Spleen (tissue), 11 donors: ENCODE measurements around the gene PRPF38A. TPM values are rescaled to one million over a fixed set of nuclear protein-coding genes. Genes with fewer than 3 reads are reported as not detected.

Experiments used
- DNase-seq: peaks from one replicate; pipeline ENCODE4 v3.0.0-alpha.2; 2020
- H3K27ac ChIP-seq, 8 donors: fragments of 200-600 bp; sonication (generic) in 7 of 8; 1 replicate in 4 of 8; 2 replicates in 4 of 8; pipeline versions ENCODE4 v1.5.0 to v1.8.0; 2016 to 2021; ENCODE audit warnings: inconsistent platforms in 4 of 8, mild to moderate bottlenecking in 4 of 8, moderate library complexity in 1 of 8
- H3K27me3 ChIP-seq, 7 donors: fragments of 200-600 bp; sonication (generic) in 6 of 7; replicated peaks in 1 of 7; 1 replicate in 4 of 7; 2 replicates in 3 of 7; pipeline versions ENCODE4 v1.5.0 to v1.8.0; 2016 to 2021; ENCODE audit warnings: inconsistent platforms in 3 of 7, mild to moderate bottlenecking in 1 of 7
- H3K36me3 ChIP-seq, 6 donors: fragments of 200-600 bp; sonication (generic) in 5 of 6; 1 replicate in 4 of 6; 2 replicates in 2 of 6; pipeline versions ENCODE4 v1.5.0 to v1.8.0; 2016 to 2021; ENCODE audit warnings: inconsistent platforms in 2 of 6
- H3K4me1 ChIP-seq, 6 donors: fragments of 200-600 bp; sonication (generic) in 5 of 6; 1 replicate in 3 of 6; 2 replicates in 3 of 6; pipeline versions ENCODE4 v1.5.0 to v1.8.0; 2016 to 2021; ENCODE audit warnings: inconsistent platforms in 3 of 6
- H3K4me3 ChIP-seq, 8 donors: fragments of 200-600 bp; sonication (generic) in 7 of 8; 1 replicate in 4 of 8; 2 replicates in 4 of 8; pipeline versions ENCODE4 v1.5.0 to v1.8.0; 2016 to 2021; ENCODE audit warnings: inconsistent platforms in 4 of 8, mild to moderate bottlenecking in 4 of 8, moderate library complexity in 2 of 8
- H3K9me3 ChIP-seq, 8 donors: fragments of 200-600 bp; sonication (generic) in 7 of 8; 1 replicate in 4 of 8; 2 replicates in 4 of 8; pipeline versions ENCODE4 v1.5.0 to v1.8.0; 2016 to 2021; ENCODE audit warnings: inconsistent platforms in 4 of 8
- POLR2A ChIP-seq, 3 donors: fragments of 450-650 bp; IDR thresholded peaks; one replicate each; pipeline ENCODE4 v1.5.1; 2017; ENCODE audit warnings: antibody characterized with exemption in 3 of 3, mild to moderate bottlenecking in 1 of 3
- POLR2AphosphoS5 ChIP-seq, 3 donors: sonication (generic); formaldehyde crosslinking; IDR thresholded peaks; one replicate each; pipeline ENCODE4 v1.5.1; 2017; ENCODE audit warnings: antibody characterized with exemption in 3 of 3
- WGBS, 5 donors: extraction: QIAGEN DNeasy Blood & Tissue Kit in 3 of 5; methylation state at CpG; one replicate each; pipeline versions ENCODE4 v1.1.5 to v1.1.7; 2013 to 2018; 5-methylcytosine and 5-hydroxymethylcytosine counted together
- intact Hi-C: fragments of 100-400 bp; cut with DNase I; formaldehyde crosslinking; loops from one replicate; pipeline ENCODE4 v1.15.0; 2023; ENCODE audit warnings: low total_unique reads
- polyA plus RNA-seq, 3 donors: library from polyadenylated mRNA; stranded (reverse); fragments of 200-250 nt; gene quantifications; one replicate each; pipeline ENCODE4 v1.2.1, GENCODE V29; 2013
- total RNA-seq, 7 donors: library from RNA; depleted of rRNA in 3 of 7; stranded (reverse); fragments of >200 nt in 3 of 7; fragmentation: NEBNext Ultra II Directional in 4 of 7; extraction: Animal tissue kit (Norgen Biotek cat#: 25700) in 4 of 7; gene quantifications; one replicate each; pipeline versions ENCODE4 v1.1.0 to v1.2.1, GENCODE V29; 2016 to 2021
- TF ChIP-seq, protein P1 (sequence below), 11 experiments: fragments of 200-600 bp in 7 of 11; fragments of 450-650 bp in 4 of 11; sonication (generic) in 4 of 11; IDR thresholded peaks in 8 of 11; conservative IDR thresholded peaks in 3 of 11; 1 replicate in 7 of 11; 2 replicates in 4 of 11; pipeline versions ENCODE4 v1.4.0 to v1.8.0; 2016 to 2021; ENCODE audit warnings: antibody characterized with exemption in 11 of 11, inconsistent platforms in 4 of 11, mild to moderate bottlenecking in 1 of 11
- donor health status: healthy with polysubstance abuse.
- donor health status: DM: no; HTN: no; CAD: no; lungs with moderate emphysema.
- donor health status: DM: no; HTN: no; CAD: no.
- donor health status: Bipolar disorder and iron deficiency.
- donor health status: healthy.
- donor health status: DM: no; HTN: no; CAD: no.
- donor health status: DM: yes; HTN: yes; CAD: no.

Gene PRPF38A
- total and polyA plus RNA-seq, 10 donors, result 13.8 to 50.4 (median 23.6) TPM

DNA sequence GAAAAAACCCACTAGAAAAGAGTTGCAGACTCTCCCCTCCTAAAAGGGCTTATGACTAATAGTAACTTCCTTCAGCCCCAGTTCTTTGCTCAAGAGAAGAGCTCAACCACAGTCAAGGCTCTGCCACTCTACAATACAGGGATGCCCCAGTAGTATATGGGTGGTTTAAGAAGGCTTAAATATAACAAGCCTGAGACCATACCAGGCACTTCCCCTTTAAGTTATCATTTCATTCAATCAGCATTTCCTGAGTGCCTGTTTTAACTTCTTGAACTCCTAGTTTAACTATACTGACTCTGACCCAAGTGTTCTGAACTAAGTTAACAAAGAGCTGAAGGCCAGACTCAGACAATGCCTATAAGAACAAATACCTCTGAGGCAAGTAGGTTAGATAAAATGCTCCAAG lies 19.8 kb downstream of the PRPF38A start:
- Histone ChIP-seq H3K4me1 (peaks cover 6 to 32% (median 19%) of the 10 kb centered on the region in 6 donors), H3K27ac (peak overlapping the region; percentile 0 to 64 (median 45)), H3K36me3 (peaks cover 0 to 86% (median 22%) of the 10 kb centered on the region in 6 donors), H3K27me3 (no peaks in the 10 kb centered on the region), H3K9me3 (no peaks in the 10 kb centered on the region), H3K4me3 (no peak overlapping the region)
- DNase-seq, result no peak
- TF ChIP-seq POLR2AphosphoS5 (IDR thresholded peaks at IDR 0.05) (no peak), POLR2A (IDR thresholded peaks at IDR 0.05) (no peak)
- TF ChIP-seq, protein P1, sequence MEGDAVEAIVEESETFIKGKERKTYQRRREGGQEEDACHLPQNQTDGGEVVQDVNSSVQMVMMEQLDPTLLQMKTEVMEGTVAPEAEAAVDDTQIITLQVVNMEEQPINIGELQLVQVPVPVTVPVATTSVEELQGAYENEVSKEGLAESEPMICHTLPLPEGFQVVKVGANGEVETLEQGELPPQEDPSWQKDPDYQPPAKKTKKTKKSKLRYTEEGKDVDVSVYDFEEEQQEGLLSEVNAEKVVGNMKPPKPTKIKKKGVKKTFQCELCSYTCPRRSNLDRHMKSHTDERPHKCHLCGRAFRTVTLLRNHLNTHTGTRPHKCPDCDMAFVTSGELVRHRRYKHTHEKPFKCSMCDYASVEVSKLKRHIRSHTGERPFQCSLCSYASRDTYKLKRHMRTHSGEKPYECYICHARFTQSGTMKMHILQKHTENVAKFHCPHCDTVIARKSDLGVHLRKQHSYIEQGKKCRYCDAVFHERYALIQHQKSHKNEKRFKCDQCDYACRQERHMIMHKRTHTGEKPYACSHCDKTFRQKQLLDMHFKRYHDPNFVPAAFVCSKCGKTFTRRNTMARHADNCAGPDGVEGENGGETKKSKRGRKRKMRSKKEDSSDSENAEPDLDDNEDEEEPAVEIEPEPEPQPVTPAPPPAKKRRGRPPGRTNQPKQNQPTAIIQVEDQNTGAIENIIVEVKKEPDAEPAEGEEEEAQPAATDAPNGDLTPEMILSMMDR (IDR thresholded peaks at IDR 0.05 in 8 of 11, conservative IDR thresholded peaks at IDR 0.05 in 3 of 11), result no peak
- intact Hi-C loops, result no loop called here

DNA sequence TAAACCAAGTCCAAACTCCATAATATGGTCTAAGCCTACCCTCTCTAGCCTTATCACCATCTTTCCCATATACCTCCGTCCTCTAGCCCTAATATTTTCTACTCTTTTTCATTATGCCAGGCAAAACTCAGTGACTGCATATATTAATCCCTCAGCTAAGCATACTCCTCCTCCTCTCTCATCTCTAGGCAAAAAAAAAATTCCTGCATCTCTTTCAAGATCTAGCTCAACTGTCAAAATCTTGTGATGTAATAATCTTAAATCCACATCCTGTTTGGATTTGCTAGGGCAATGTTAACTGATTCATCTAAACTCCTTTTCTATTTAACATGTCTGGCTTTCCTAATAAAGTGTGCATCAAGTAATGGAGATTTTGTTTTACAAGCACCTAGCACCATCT lies 20.4 kb downstream of the PRPF38A start:
- Histone ChIP-seq H3K36me3 (peaks cover 0 to 86% (median 21%) of the 10 kb centered on the region in 6 donors), H3K9me3 (no peaks in the 10 kb centered on the region), H3K27ac (peak overlapping the region in 6 of 8 donors; percentile 0 to 64 (median 45)), H3K4me3 (no peak overlapping the region), H3K27me3 (no peaks in the 10 kb centered on the region), H3K4me1 (peaks cover 6 to 32% (median 19%) of the 10 kb centered on the region in 6 donors)
- DNase-seq, result no peak
- intact Hi-C loops, result no loop called here
- WGBS, 5 donors, result 85 to 97% (median 92%) methylated on average over 1 of the region's 1 CpG
- TF ChIP-seq POLR2AphosphoS5 (IDR thresholded peaks at IDR 0.05), result no peak
- TF ChIP-seq POLR2A (IDR thresholded peaks at IDR 0.05), result no peak
- TF ChIP-seq, protein P1 (IDR thresholded peaks at IDR 0.05 in 8 of 11, conservative IDR thresholded peaks at IDR 0.05 in 3 of 11), result no peak

DNA sequence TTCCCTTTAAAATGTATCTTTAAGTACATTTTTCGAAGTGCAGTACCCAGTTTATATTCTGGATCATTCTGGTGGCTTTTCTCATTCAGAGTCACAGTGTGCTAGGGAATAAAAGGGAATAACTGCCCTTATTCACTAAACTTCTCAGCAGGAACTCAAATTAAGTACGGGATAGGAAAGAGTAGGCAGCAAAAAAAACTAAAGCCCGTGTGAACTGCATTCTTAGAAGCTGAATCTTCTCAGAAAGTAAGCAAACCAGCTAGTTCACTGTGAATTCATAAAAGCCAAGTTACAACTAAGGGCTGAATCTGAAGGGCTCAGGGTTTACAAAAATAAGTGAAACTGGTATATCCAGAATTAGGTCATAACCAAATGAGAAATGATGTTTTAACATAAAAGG lies 22.0 kb downstream of the PRPF38A start:
- intact Hi-C loops, result no loop called here
- TF ChIP-seq, protein P1 (IDR thresholded peaks at IDR 0.05 in 8 of 11, conservative IDR thresholded peaks at IDR 0.05 in 3 of 11), result no peak
- TF ChIP-seq POLR2AphosphoS5 (IDR thresholded peaks at IDR 0.05) (no peak), POLR2A (IDR thresholded peaks at IDR 0.05) (no peak)
- no peak overlapping the region for H3K27ac ChIP-seq
- H3K4me3 ChIP-seq, result no peak overlapping the region
- H3K36me3 ChIP-seq, result peaks cover 0 to 85% (median 25%) of the 10 kb centered on the region in 6 donors
- DNase-seq, result no peak
- H3K4me1 ChIP-seq, result peaks cover 6 to 32% (median 19%) of the 10 kb centered on the region in 6 donors
- no peaks in the 10 kb centered on the region for H3K9me3 ChIP-seq
- 75 to 90% (median 89%) methylated on average over 3 of the region's 3 CpGs for WGBS, 5 donors
- no peaks in the 10 kb centered on the region for H3K27me3 ChIP-seq

DNA sequence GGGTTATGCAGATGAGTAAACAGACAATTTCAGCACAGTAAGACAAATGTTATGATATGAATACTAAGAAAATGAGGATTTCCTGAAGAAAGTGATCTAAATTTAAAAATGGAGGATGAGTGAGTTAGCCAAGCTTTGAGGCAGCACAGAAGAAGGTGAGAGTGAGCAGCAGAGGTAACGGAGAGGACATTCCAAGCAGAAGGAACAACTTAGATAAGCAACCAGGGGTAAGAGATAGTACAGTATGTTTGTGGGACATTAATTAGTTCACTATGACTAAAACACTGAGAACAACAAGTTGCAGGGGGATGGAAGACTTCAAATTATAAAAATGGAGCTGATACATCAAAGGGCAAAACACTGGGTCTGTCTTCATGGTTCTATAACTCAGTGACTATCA lies 22.8 kb downstream of the PRPF38A start:
- Histone ChIP-seq H3K4me1 (peaks cover 6 to 32% (median 19%) of the 10 kb centered on the region in 6 donors), H3K27me3 (no peaks in the 10 kb centered on the region), H3K9me3 (no peaks in the 10 kb centered on the region), H3K36me3 (peaks cover 0 to 85% (median 32%) of the 10 kb centered on the region in 6 donors), H3K4me3 (no peak overlapping the region), H3K27ac (no peak overlapping the region)
- DNase-seq, result no peak
- 93 to 100% (median 96%) methylated on average over 1 of the region's 1 CpG for WGBS, 5 donors
- intact Hi-C loops, result no loop called here
- TF ChIP-seq, protein P1 (IDR thresholded peaks at IDR 0.05 in 8 of 11, conservative IDR thresholded peaks at IDR 0.05 in 3 of 11), result no peak
- no peak for TF ChIP-seq POLR2AphosphoS5 (IDR thresholded peaks at IDR 0.05)
- no peak for TF ChIP-seq POLR2A (IDR thresholded peaks at IDR 0.05)
